HG03196 (cell line): ENCODE data around the gene LRRC75A.

Source experiments
- ATAC-seq: cut with Tn5 transposase; IDR thresholded peaks from one replicate; pipeline ENCODE4 v1.9.1; 2021; ENCODE audit not compliant: unreplicated experiment

The LRRC75A gene

DNA sequence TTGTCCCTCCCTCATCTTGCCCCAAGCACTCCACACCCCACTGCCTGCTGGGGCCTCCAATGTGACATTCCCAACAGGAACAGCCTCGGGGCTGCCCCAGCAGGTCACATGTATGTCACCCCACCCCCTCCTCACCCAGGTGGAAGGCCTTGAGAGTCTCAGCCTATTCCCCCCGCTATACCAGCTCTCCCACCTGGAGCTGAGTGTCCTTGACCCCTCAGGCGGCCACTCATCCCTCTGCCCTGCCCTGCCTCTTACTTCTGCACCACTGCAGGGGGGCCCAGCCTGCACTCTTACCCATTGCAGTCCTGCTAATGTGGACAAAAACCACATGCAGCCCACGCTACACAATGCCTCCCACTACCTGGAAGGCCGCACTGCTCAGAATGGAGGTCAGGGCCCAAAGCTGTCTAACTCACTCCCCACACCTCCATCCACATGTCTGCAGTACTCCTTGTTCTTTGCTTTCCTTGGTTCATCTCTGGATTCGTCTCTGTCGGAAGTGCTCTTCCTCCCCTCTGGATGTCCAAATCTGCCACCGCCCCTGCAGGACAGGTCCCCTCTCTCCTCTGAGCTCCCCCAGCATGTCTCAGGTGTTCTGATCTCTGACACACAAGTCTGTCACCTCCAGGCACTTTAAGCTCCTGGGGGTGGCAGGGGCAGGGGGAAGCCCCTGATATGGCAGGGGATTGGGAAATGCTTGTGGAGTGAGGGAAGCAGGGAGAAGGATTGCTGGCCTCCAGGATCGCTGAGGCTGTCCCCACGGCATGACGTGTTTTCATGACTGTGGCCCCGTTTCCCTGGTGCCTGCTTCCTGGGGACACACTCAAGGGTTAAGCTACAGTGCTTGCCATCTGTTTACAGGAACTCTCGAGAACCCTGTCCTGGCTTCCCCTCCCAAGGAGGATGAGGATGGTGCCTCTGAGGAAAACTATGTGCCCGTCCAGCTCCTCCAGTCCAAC is 55.8 kb downstream of the LRRC75A start:
- no peak for ATAC-seq

DNA sequence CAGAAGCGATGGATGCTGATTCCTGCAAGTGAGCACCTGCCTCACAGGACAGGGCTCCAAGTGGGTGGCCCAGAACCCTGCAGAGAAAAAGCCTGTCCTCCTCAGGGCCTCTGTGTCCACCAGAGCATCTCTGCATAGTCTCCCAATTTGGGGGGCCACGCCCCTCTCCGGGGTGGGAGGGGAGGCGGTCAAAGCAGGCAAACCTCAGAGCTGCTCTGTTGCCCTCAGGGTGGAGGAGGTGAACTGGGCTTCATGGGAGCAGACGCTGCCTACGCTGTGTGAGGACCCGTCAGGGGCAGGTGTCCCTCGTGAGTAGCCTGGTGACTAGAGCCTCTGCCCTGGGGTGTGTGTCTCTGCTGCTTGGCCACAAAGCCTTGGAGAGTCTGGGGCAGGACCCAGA is 57.3 kb downstream of the LRRC75A start:
- ATAC-seq, result no peak

GRCh38 chr17:16433514-16433913 is 58.5 kb downstream of the LRRC75A start:
- ATAC-seq, result no peak

GRCh38 chr17:16432017-16432416 is 60.0 kb downstream of the LRRC75A start:
- no peak for ATAC-seq

GRCh38 chr17:16430650-16431049 is 61.3 kb downstream of the LRRC75A start:
- no peak for ATAC-seq

- ATAC-seq, result no peak
These were observed 62.9 kb downstream of the LRRC75A start for GRCh38 chr17:16429083-16429482.

DNA sequence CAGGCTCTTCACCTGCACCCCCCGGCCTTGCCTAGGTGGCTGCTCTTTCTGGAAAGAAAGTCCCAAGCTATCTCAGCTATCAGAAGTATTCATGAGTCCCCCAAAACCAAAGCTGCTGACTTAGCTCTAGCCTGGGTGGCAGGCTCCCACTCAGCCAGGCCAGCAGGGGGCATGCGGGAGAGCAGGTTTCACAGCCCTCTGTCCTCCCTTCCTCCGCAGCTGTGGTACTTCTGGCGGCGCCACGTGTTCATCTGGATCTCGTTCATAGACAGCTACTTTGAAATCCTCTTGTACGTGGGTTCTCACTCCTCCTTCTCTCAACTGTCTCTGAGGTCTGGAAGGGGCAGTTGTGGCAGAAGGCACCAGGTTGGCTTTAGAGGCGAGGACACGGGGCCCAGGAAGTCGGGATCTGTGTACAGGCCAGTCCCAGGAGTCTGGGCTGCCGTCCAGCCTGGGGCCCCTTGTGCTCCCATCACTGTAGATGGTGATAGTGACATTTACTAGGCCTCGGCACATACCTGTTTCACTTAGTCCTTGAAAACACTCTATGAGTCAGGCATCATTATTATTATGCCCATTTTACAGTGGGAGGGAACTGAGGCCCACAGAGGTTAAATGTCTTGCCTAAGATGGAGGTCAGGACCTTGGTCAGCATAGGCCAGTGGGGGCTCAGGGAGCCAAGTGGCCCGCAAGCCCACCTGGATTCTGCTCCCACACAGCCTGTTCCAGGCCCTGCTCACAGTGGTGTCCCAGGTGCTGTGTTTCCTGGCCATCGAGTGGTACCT is 63.7 kb downstream of the LRRC75A start:
- ATAC-seq, result no peak

- ATAC-seq, result no peak
These were observed 65.0 kb downstream of the LRRC75A start for GRCh38 chr17:16427020-16427419.

GRCh38 chr17:16425698-16426659 is 66.0 kb downstream of the LRRC75A start:
- ATAC-seq, result no peak

DNA sequence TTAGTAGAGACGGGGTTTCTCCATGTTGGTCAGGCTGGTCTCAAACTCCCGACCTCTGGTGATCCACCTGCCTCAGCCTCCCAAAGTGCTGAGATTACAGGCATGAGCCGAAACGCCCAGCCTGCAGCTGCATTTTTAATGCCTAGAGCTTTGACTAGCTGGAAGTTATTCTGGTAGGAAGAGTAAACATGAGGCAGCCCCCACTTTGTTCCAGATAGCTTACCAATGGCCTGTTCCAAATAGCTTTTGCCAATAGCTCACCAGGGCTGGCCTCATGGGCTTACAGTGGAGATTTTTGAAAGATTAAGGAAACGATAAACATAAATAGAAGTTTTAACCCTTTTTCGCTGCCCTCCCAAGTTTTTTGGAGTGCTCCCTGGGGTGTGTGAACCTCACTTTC is 66.8 kb downstream of the LRRC75A start:
- ATAC-seq, result no peak

DNA sequence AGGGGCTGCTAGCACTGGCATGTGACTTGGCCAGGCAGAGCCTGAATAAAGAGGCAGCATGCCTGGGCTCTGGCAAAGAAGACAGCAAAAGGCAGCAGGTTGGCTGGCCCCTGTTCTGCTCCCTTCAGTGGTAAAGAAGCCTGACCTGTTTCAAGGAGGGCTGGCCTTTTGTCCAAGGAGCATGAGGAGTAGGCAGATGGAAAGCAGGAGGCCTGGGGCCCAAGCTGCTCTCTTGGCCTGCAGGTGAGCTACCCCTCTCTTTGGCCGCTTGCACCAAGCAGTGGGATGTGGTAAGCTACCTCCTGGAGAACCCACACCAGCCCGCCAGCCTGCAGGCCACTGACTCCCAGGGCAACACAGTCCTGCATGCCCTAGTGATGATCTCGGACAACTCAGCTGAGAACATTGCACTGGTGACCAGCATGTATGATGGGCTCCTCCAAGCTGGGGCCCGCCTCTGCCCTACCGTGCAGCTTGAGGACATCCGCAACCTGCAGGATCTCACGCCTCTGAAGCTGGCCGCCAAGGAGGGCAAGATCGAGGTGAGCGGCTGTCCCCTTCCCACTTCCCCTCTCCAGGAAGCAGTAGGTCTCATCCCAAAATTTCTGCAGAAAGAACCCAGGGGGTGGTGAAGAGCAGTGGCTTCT is 68.6 kb downstream of the LRRC75A start:
- no peak for ATAC-seq

DNA sequence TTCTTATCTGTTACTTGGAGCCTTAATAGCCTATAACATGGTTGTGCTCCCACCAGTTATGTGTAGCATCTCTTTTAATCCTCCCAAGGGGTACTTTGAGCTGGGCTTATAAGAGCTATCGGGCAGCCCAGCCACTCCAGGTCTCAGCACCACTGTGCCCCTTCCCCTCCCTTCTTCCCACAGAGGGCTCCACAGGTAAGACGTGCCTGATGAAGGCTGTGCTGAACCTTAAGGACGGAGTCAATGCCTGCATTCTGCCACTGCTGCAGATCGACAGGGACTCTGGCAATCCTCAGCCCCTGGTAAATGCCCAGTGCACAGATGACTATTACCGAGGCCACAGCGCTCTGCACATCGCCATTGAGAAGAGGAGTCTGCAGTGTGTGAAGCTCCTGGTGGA is 69.6 kb downstream of the LRRC75A start:
- ATAC-seq, result no peak

- ATAC-seq, result no peak
These were observed 72.1 kb downstream of the LRRC75A start for GRCh38 chr17:16419929-16420271.

- ATAC-seq, result peak; percentile 40
These were observed 72.7 kb downstream of the LRRC75A start for GRCh38 chr17:16419074-16419928.

GRCh38 chr17:16418685-16419068 is 73.3 kb downstream of the LRRC75A start:
- ATAC-seq, result no peak

DNA sequence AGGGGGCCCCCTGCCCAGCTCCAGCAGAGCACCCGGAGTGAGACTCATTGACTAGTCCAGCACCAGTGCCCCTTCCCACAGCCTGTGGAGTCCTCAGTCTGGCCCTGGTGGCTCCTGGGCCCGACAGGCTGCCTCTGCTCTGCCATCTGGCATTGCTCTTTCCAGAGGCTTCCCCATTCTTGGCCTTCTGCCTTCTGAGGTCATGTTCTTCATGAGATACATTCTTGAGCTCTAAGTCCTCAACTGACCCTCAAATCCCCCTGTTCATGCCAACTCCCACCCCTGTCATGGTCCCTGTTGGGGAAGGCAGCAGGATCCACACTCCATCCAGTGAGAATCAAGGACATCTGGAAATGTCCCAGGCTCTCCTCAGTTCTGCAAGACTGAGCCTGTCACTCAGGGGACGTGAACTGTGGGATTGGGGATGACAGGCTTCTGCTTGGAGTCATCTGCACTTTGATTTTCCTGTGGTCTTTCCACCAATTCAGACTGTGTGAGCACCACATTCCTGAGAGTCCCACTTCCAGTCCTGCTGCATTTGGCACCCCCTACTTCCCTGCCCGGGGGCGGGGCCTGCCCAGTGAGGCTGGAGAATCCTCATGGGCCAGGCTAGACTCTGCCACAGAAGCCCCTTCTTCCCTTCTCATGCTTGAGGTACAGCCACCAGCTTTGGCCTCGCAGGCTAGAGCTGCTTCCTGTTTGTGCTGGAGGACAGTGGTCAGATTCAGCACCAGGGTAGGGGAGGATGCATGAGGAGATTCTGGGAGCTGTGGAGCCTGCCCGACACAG is 73.9 kb downstream of the LRRC75A start:
- no peak for ATAC-seq

GRCh38 chr17:16417399-16417798 is 74.6 kb downstream of the LRRC75A start:
- ATAC-seq, result no peak

DNA sequence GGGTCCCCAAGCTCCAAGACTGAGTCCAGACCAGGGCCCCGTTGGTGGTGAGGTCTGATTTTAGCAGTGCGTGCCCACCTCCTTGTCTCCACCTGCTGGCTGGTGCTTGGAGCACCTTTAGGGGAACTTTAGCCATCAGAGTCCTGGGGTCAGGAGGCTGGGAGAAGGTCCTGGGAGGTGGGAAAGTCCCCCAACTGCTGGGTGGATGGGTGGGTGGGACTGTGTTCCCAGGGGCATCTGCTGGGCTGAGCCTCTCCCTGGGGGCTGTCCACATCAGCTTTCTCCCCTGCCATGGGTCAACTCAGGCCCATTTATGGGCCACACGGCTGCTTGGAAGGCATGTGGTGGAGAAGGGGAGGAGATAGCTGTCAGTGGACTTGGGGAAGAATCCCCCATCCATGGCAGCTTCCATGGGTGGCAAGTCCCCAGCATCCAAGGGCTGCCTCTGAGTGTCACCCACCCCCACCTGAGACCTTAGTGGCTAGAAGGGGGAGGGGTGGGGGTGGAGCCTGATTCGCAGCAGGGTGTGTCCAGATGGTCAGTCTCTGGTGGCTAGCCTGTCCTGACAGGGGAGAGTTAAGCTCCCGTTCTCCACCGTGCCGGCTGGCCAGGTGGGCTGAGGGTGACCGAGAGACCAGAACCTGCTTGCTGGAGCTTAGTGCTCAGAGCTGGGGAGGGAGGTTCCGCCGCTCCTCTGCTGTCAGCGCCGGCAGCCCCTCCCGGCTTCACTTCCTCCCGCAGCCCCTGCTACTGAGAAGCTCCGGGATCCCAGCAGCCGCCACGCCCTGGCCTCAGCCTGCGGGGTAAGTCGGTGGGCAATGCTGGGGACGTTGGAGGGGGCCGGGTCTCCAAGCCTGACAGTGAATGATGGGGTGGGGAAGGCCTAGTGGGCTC is 76.7 kb downstream of the LRRC75A start, which contains the start of gene TRPV2:
Gene TRPV2 (plus strand): TSS at position 541 of the 894 bp plus-strand sequence. CDS start 2,098 bp downstream, outside the sequence.
- ATAC-seq, result peak; percentile 48
